Measurements from ENCODE around the gene TRIM38.
"Not testable (repeated sequence)": the region's sequence is repeated elsewhere in the genome, so short reads cannot be mapped to it uniquely, and the experiment has no call there.

TRIM38 gene

GRCh38 chr6:26008470-26008869 is 45.9 kb downstream of the TRIM38 start:
- DNase-seq: no peak

GRCh38 chr6:26009817-26010216 is 47.2 kb downstream of the TRIM38 start:
- DNase-seq: no peak

- DNase-seq: no peak
Measured at GRCh38 chr6:26012061-26012460, 49.5 kb downstream of the TRIM38 start.

DNA sequence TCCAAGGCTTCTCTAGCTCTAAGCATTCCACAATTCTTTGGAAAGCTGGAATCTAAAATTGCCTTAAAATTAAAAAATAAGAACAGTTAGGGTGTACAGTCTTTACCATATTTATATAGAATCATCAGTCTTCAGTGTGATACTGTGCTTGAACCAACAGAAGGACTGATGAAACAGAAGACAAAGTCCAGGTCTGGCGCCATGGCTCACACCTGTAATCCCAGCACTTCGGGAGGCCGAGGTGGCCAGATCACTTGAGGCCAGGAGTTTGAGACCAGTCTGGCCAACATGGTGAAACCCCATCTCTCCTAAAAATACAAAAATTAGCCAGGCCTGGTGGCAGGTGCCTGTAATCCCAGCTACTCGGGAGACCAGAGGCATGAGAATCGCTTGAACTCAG is 51.8 kb downstream of the TRIM38 start:
- not testable (repeated sequence) for DNase-seq

DNA sequence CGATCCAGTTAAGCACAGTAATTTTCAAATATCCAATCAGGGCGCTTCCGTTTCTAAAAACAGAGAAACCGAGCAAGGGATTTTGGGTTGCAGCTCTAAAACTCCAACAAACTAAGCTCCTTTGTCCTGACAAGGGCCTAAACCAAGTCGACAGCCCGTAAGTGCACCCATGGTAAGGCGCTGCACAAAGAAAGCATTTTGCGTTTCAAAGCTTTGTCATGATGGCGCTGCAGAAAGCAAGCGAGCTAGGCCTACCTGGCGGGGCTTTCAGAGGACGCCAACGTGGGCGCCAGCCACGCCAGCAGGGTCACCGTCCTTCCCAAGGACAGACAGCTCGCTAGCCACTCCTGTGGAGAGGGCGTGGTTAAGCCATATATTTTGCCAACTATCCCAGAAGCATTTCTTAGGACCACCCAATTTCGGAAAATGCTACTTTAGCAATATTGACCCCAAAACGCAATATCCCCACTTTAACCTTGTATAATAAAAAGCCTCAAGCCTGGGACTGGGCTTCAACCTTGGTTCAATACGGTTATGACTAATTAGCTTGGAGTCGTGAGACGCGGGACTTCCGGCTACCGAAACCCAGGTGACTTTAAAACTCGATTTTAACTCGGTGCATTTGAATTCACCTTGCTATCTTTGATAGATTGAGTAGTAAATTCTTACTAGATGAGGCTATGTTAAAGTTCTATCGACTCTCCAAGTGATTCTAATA is 53.8 kb downstream of the TRIM38 start:
- DNase-seq: no peak

- no peak for DNase-seq
Measured at GRCh38 chr6:26016963-26017631, 54.5 kb downstream of the TRIM38 start.

- DNase-seq: no peak
Measured at GRCh38 chr6:26017632-26017966, 55.0 kb downstream of the TRIM38 start.

DNA sequence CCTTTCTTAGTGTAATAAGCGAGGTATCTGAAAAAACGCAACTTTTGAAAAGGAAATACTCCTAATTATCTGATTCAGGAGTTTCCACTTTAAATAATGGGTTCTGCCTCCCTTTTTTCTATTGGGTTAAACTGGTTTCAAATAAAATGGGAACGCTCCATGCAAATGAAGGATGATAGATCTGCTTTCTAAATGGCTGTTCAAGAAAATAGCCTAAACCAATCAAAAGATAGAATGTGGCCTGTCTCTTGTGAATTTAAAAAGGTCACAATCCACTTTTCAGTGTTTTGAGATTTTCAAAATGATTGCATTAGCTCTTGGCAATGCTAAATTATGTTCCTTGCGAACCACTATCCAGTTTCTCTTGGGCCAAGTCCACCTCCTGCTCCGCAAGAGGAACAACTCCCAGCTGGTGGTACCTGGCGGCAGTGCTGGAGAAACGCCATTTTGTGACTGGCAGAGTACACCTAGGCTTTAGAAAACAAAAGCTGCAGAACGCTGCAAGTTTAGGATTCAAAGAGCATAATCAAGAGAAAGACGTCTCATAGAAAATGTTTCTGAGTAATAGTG is 56.7 kb downstream of the TRIM38 start:
- DNase-seq: peak; percentile 41

- DNase-seq: no peak
Measured at GRCh38 chr6:26019967-26020328, 57.3 kb downstream of the TRIM38 start.

GRCh38 chr6:26020329-26021000 is 57.9 kb downstream of the TRIM38 start:
- DNase-seq: peak; percentile 87

GRCh38 chr6:26021001-26021349 is 58.4 kb downstream of the TRIM38 start:
- peak; percentile 71 for DNase-seq

GRCh38 chr6:26021350-26022131 is 58.9 kb downstream of the TRIM38 start:
- DNase-seq: peak; percentile 92

GRCh38 chr6:26022132-26022472 is 59.5 kb downstream of the TRIM38 start:
- DNase-seq: peak; percentile 62

DNA sequence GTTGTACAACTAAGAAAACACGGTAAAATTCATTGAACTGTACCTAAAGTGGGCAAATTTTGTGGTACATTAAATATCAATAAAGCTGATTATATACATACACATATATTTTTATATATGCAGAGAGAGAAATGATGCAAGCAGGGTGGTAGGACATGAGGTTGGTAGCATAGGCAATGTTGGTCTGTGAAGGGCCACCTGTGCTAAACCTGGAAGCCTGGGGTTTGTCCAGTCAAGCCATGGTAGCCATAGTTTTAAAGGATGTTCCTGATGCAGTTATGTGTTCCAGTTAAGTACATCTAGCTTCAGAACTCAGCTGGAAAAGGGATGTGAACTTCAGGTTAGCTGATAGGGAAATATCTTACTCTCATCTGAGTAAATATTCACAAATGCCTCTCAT is 60.1 kb downstream of the TRIM38 start:
- DNase-seq: no peak

GRCh38 chr6:26024651-26025046 is 62.0 kb downstream of the TRIM38 start:
- DNase-seq: no peak

- no peak for DNase-seq
Measured at GRCh38 chr6:26025047-26025893, 62.7 kb downstream of the TRIM38 start.

DNA sequence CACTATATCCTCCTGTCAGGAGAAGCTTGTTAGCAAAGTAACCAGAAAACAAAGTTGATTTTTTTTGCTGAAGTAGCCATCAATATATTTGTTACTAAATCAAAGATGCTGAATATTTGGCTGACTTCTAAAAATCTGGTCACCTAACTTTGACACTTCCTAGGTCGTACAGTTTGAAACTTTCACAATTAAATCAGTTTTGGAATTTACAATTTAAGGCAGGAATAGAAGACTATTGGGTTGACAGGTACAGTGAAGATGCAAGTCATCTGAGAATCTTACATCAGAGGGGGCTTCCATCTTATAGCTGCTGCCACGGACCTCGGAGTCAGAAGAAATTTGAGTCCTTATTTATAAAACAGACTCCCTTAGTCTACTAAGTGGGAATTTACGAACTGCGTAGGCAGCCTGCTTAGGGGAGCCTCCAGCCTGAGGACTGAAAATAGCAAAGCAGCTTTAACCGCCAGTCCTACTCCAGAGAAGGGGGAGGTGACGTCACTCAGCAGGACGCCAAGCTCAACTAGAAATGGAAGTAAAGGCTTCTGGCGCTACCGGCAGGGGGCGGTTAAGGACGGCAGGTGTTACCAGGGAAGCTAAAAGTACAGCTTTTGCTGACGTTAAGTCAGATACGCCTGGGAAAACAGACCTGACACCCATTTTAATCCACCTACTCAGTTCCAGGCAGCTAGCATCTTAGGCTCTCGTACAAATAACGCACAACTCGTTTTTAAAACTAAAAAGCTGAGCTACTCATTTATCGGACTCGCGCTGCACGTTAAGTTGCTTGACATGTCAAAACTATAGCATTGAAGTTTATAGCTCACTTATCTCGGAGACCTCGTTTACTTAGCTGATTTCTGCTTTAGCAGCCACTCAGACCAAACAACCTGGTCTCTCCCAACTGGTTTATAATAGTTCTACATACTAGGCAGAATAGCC is 63.6 kb downstream of the TRIM38 start:
- peak; percentile 92 for DNase-seq

DNA sequence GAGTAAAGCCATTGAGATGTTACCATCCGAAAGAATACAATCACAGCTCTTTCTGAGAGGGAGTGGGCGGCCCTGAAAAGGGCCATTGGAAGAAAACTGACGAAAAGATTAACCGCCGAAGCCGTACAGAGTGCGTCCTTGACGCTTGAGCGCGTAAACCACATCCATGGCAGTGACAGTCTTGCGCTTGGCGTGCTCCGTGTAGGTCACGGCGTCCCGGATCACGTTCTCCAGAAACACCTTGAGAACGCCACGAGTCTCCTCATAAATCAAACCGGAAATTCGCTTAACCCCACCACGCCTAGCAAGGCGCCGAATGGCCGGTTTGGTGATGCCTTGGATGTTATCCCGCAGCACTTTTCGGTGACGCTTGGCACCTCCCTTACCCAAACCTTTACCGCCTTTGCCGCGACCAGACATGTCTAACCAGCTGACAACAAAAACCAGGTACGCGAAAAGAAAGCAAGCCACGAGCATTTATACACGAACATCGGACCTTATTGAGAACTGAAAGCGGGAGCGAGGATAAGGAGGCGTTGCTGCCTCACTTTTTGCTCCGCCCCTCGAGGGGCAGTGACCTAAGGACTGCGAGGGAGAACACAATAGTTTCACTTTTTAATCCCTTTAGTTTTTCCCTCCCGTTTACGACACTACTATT is 64.4 kb downstream of the TRIM38 start:
- DNase-seq: peak; percentile 96

- DNase-seq: no peak
Measured at GRCh38 chr6:26027491-26028211, 65.0 kb downstream of the TRIM38 start.

- no peak for DNase-seq
Measured at GRCh38 chr6:26028212-26028745, 65.7 kb downstream of the TRIM38 start.
